Activated CD8-positive, alpha-beta T cell treated with anti-CD3 and anti-CD28 coated beads, Interleukin-2, amount 10 ng/mL, durations not matched to agents 7 days and 5 days (primary cell): ENCODE measurements around the gene PRG2. TPM values are rescaled to one million over a fixed set of nuclear protein-coding genes. Genes with fewer than 3 reads are reported as not detected.
"Not testable (repeated sequence)": the region's sequence is repeated elsewhere in the genome, so short reads cannot be mapped to it uniquely, and the experiment has no call there.

Experiments
- ATAC-seq: fragments of 150-1000 bp; cut with Tn5 transposase; one replicate; pipeline ENCODE4 v1.10.0; 2021; ENCODE audit warnings: moderate library complexity
- CTCF ChIA-PET: fragments of 350-600 bp; sonication (Branson Sonifier 250); formaldehyde crosslinking; loops from one replicate; lab custom pipeline; 2021; ENCODE audit warnings: antibody characterized with exemption; lab: Charles Lee
- POLR2A ChIA-PET: fragments of 350-600 bp; sonication (Branson Sonifier 250); formaldehyde crosslinking; loops from one replicate; lab custom pipeline; 2021; ENCODE audit warnings: antibody characterized with exemption; lab: Charles Lee
- DNase-seq: peaks from one replicate; pipeline ENCODE4 v3.0.0-alpha.2; 2020
- H3K27ac Mint-ChIP-seq: one replicate; pipeline ENCODE4 v1.8.0; 2021; ENCODE audit warnings: mild to moderate bottlenecking, mixed read lengths
- H3K27me3 Mint-ChIP-seq: one replicate; pipeline ENCODE4 v1.8.0; 2021; ENCODE audit warnings: low read depth, mixed read lengths
- H3K36me3 Mint-ChIP-seq: one replicate; pipeline ENCODE4 v1.8.0; 2021; ENCODE audit warnings: low read depth, mixed read lengths
- H3K4me1 Mint-ChIP-seq: one replicate; pipeline ENCODE4 v1.8.0; 2021; ENCODE audit warnings: low read depth, mixed read lengths
- H3K4me3 Mint-ChIP-seq: one replicate; pipeline ENCODE4 v1.8.0; 2021; ENCODE audit warnings: mild to moderate bottlenecking, mixed read lengths
- H3K9me3 Mint-ChIP-seq: one replicate; pipeline ENCODE4 v1.8.0; 2022; ENCODE audit warnings: mixed read lengths; ENCODE audit not compliant: insufficient read depth
- total RNA-seq, 2 experiments: library from RNA; stranded (reverse); gene quantifications; one replicate each; pipeline ENCODE4 v1.2.3, GENCODE V29; 2021

PRG2 gene
- total RNA-seq, 2 experiments from 2014 or later = 0.26 TPM; not detected in 1

DNA sequence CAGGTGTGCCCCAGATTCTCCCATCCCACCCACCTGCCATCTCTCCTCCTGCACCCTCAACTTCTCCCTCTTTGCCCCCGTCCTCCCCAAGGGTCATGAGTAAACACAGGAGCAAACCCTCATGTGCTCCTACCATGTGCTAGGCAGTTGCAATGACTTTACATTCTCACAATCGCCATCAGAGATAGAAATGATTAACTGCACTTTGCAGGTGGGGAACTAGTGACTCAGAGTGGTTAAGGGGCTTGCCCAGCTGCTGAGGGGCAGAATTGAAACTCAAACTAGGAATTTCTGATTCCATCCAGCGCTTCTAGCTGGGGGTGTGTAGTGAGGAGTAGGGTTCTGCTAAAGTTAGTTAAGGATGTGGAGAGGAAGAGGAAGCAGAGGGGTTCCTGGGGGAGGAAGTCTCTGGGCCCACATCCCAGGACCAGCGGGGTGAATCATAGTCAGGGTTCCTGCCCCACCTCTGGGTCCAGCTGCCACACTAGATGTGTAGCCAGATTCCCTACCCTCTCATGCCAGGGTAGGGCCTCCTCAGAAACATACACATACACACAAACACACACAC is 16.0 kb upstream of the PRG2 start:
- Mint-ChIP-seq H3K4me3 (no peak overlapping the region), H3K9me3 (no peaks in the 10 kb centered on the region), H3K4me1 (peaks cover 29% of the 10 kb centered on the region), H3K27me3 (no peaks in the 10 kb centered on the region), H3K27ac (peak overlapping the region; percentile 79), H3K36me3 (peaks cover 57% of the 10 kb centered on the region)
- ChIA-PET CTCF (interaction anchor here (1.1 to 1.4 kb wide), 3 partner anchors 20 to 87 kb away, joined by 3 to 4 read pairs (median 4); partner anchors contain the start of gene SLC43A3), POLR2A (interaction anchor here (1.0 to 1.3 kb wide), 3 partner anchors 12 to 24 kb away, joined by 3 to 5 read pairs (median 4); no protein-coding TSS in a partner anchor)
- DNase-seq (peak; percentile 34), ATAC-seq (peak; percentile 41)

DNA sequence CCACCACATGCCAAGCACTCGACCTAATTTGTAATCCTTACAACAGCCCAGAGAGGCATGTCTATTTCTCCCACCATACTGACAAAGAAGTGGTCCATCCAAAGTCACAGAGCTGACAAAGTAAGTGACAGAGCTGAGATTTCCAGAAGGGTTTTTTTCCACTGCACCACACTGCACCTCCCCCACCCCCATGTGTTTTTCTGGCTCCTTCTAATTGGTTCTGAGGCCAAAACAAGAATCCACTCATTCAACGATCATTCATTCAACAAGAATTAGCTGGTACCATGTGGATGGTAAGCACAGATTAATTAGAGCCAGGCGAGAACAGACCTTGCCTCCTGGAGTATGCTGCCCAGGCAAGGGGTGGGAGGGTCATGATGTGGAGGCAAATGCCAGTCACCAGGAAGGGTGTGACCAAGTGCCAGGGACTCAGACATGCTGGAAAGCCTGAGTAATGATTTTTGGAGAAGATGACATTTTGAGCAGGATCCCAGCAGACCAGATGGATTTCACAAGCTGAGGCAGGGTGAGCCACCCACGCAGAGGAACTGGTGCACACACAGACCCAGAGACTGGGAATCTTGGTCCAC is 14.9 kb upstream of the PRG2 start:
- H3K4me1 Mint-ChIP-seq = peaks cover 29% of the 10 kb centered on the region
- ChIA-PET CTCF (interaction anchor here (1.2 kb wide), 1 partner anchor 52 kb away, joined by 4 read pairs; no protein-coding TSS in a partner anchor), POLR2A (interaction anchor here (1.1 kb wide), 1 partner anchor 13 kb away, joined by 5 read pairs; no protein-coding TSS in a partner anchor)
- no peak for ATAC-seq
- no peak overlapping the region for H3K4me3 Mint-ChIP-seq
- no peak for DNase-seq
- no peaks in the 10 kb centered on the region for H3K27me3 Mint-ChIP-seq
- H3K9me3 Mint-ChIP-seq = no peaks in the 10 kb centered on the region
- H3K36me3 Mint-ChIP-seq = peaks cover 51% of the 10 kb centered on the region
- H3K27ac Mint-ChIP-seq = peak overlapping the region; percentile 31

DNA sequence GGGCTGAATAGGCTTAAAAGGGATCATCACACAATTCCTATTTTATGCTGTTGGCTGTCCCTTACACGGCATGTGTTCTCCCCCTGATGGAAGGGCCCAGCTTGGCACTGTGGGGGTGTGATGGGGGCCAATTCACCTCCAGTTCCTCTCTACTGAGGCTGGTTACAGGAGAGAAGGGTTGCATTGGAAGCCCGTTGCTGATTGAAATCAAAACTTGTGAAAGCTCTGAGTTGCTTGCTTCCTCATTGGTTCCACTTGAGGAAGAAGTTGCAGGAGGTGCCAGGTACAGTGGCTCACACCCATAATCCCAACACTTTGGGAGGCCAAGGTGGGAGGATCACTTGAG is 13.3 kb upstream of the PRG2 start:
- Mint-ChIP-seq H3K27me3 (no peaks in the 10 kb centered on the region), H3K4me1 (peaks cover 26% of the 10 kb centered on the region), H3K4me3 (no peak overlapping the region), H3K36me3 (peaks cover 37% of the 10 kb centered on the region), H3K27ac (no peak overlapping the region), H3K9me3 (no peaks in the 10 kb centered on the region)
- CTCF ChIA-PET = interaction anchor here (1.0 kb wide), 1 partner anchor 54 kb away, joined by 3 read pairs; no protein-coding TSS in a partner anchor
- DNase-seq = no peak
- ATAC-seq = no peak
- POLR2A ChIA-PET = no interaction called here

DNA sequence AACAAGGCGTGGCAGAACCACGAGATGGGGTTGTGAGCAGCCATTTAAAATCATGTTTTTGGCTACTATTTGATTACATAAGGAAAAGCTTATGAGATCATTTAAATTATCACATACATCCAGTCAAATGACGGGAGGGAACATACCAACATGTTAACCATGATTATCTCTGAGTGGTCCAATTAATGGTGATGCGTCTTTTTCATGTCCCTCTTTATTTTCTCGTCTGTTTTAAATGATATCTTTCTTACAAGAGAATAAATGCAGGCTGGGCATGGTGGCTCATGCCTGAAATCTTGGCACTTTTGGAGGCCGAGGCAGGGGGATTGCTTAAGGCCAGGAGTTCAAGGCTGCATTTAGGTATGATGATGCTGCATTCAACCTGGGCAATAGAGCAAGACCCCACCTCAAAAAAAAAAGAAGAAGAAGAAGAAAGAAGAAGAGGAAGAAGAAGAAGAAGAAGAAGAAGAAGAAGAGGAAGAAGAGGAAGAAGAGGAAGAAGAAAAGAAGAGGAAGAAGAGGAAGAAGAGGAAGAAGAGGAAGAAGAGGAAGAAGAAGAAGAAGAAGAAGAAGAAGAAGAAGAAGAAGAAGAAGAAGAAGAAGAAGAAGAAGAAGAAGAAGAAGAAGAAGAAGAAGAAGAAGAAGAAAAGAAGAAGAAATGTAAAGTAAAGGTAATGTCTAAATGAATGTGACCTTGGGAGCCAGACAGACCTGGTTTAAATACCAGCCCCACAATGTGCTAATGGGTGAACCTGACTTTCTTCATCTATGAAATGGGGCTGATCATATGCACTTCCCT is 12.8 kb upstream of the PRG2 start:
- H3K27ac Mint-ChIP-seq, DNase-seq, H3K9me3 Mint-ChIP-seq, H3K27me3 Mint-ChIP-seq, H3K4me3 Mint-ChIP-seq, ATAC-seq: not testable (repeated sequence)
- POLR2A ChIA-PET = interaction anchor here (1.0 kb wide), 1 partner anchor 15 kb away, joined by 3 read pairs; no protein-coding TSS in a partner anchor
- CTCF ChIA-PET = interaction anchor here (1.0 kb wide), 1 partner anchor 54 kb away, joined by 3 read pairs; no protein-coding TSS in a partner anchor
- peaks cover 25% of the 10 kb centered on the region for H3K4me1 Mint-ChIP-seq
- H3K36me3 Mint-ChIP-seq = peaks cover 33% of the 10 kb centered on the region

DNA sequence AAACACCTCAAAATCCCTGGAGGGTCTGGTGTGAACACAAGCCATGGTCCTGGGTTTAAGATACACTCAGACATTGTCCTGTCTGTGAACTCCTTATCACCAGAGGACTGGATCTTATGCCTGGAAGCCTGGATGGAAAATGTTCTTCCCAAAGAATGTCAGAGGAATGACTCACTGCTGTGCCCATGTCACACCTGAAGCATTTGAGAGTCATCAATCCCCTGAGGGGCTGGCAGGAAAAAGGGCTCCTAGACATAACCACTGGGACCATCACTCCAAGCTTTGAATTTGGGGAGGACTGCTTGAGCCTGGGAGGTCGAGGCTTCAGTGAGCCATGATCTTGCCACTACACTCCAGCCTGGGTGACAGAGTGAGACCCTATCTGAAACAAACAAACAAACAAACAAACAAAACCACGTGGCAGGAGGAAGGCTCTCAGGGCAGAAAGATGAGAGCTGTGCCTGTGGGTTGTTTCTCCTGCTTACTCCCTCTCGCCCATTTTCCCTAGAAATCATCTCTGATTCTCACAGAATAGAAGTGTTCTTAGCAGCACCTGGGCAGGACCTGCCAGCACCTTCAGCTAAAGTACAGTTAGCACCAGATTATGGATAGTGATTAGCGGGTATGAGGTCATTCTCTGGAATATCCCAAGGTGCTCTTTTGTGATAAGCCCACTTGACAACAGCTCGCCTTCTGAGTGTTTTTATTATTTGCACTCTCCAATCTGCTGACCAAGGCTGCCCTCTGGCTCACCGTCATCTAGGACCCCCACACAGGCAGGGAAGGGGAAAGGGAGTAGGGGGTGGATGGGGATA is 11.9 kb upstream of the PRG2 start:
- POLR2A ChIA-PET = interaction anchor here (1.0 kb wide), 1 partner anchor 15 kb away, joined by 3 read pairs; no protein-coding TSS in a partner anchor
- DNase-seq = no peak
- Mint-ChIP-seq H3K27me3 (no peaks in the 10 kb centered on the region), H3K9me3 (no peaks in the 10 kb centered on the region), H3K4me3 (no peak overlapping the region), H3K36me3 (peaks cover 25% of the 10 kb centered on the region), H3K27ac (no peak overlapping the region), H3K4me1 (peaks cover 17% of the 10 kb centered on the region)
- ATAC-seq = no peak
- CTCF ChIA-PET = no interaction called here

DNA sequence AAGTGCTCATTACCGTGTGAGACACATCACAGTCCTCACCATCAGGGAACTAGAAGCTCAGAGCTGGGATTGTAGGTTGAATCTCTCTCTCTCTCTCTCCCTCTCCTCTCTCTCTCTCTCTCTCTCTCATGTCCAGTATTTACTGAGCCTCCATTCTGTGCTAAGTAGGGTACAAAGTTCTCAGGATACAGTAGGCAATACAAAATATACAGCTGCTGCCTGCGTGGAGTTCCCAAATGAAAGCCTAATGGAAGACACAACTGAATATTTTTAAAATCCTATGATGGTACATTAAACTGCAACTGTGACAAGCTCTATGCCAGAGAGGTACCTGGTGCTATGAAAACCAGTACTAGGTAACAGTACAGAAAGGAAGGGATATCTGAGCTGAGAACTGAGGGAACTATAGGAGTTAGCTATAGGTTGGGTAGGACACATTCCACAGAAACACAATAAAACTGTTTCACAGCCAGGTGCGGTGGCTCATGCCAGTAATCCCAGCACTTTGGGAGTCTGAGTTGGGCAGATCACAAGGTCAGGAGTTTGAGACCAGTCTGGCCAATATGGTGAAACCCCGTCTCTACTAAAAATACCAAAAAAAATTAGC is 9.6 kb upstream of the PRG2 start:
- Mint-ChIP-seq H3K4me1 (no peaks in the 10 kb centered on the region), H3K36me3 (peaks cover 3% of the 10 kb centered on the region), H3K9me3 (no peaks in the 10 kb centered on the region), H3K27ac (no peak overlapping the region), H3K27me3 (no peaks in the 10 kb centered on the region), H3K4me3 (no peak overlapping the region)
- ChIA-PET CTCF (interaction anchor here (0.6 to 1.3 kb wide), 4 partner anchors 21 to 252 kb away, joined by 3 read pairs; no protein-coding TSS in a partner anchor), POLR2A (interaction anchor here (1.1 kb wide), 1 partner anchor 74 kb away, joined by 3 read pairs; no protein-coding TSS in a partner anchor)
- no peak for ATAC-seq
- DNase-seq = no peak

DNA sequence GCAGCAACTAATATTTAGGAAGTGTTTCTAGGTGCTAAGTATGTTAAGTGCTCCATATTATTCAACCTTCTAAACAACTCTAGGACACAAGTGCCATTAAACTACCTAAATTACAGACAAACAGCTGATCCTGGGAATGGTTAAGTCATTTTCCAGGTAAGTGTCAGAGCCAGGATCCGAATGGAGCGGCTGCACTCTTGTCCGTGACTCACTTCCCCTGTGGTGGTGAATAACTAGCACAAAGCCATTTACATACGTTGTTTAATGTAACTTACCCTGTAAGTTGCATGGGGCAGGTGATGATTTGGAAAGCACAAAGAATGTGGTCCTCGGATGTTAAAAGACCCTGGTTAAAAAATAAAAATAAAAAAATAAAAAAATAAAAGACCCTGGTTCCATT is 8.8 kb upstream of the PRG2 start:
- no peaks in the 10 kb centered on the region for H3K27me3 Mint-ChIP-seq
- no peak overlapping the region for H3K27ac Mint-ChIP-seq
- no peak overlapping the region for H3K4me3 Mint-ChIP-seq
- ATAC-seq (no peak), DNase-seq (no peak)
- H3K9me3 Mint-ChIP-seq = no peaks in the 10 kb centered on the region
- ChIA-PET POLR2A (interaction anchor here (1.1 kb wide), 1 partner anchor 74 kb away, joined by 3 read pairs; no protein-coding TSS in a partner anchor), CTCF (interaction anchor here (0.7 to 1.3 kb wide), 2 partner anchors 20 to 53 kb away, joined by 3 read pairs; no protein-coding TSS in a partner anchor)
- no peaks in the 10 kb centered on the region for H3K36me3 Mint-ChIP-seq
- H3K4me1 Mint-ChIP-seq = no peaks in the 10 kb centered on the region

DNA sequence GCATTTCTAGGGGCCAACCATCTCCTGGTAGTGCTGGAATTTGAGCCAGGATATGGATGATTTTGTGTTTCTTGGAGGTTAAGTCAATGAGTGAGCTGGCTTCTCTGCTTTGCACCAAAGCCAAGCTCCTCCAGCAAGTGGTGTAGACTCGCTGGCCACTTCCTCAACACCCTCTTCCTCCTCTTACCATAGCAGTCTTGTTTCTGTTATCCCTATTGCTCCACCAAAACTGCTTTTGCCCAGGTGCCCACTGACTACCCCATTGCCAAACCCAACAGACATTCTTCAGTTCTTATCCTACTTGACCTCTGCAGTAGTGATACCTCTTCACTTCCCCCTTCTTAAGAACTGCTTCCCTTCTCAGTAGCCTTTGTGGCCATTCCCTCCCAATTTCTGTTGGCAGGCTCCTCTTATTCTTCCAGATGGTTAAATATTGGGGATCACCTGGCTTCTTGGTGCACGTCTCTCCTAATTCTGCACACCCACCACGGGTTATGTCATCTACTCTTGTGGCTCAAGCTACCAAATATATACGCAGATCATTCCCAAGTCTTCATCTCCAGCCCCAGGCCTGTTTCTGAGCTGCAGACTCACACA is 7.0 kb upstream of the PRG2 start:
- Mint-ChIP-seq H3K36me3 (no peaks in the 10 kb centered on the region), H3K27me3 (no peaks in the 10 kb centered on the region), H3K9me3 (no peaks in the 10 kb centered on the region), H3K27ac (no peak overlapping the region), H3K4me3 (no peak overlapping the region), H3K4me1 (no peaks in the 10 kb centered on the region)
- DNase-seq (no peak), ATAC-seq (no peak)
- ChIA-PET POLR2A (no interaction called here), CTCF (no interaction called here)

DNA sequence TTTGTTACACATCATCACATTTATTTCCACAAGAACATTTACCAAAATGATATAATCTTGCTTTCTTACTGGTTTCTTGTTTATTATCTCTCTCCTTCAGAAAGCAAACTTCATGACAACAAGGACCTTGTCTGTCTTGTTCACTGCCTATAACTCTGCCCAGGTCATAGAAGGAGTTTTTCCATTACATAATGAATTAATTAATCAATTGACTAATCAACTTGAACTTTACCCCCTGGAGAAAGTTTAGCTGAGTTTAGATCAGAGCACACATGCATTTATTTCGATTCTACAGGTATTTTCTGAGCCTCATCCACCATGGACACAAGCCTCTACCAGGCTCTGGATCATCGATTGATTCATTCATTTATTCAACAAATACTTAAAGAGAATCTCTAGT is 6.3 kb upstream of the PRG2 start:
- no peak for ATAC-seq
- Mint-ChIP-seq H3K9me3 (no peaks in the 10 kb centered on the region), H3K4me1 (no peaks in the 10 kb centered on the region), H3K27me3 (no peaks in the 10 kb centered on the region), H3K4me3 (no peak overlapping the region), H3K36me3 (no peaks in the 10 kb centered on the region), H3K27ac (no peak overlapping the region)
- DNase-seq = no peak
- ChIA-PET POLR2A (no interaction called here), CTCF (no interaction called here)

DNA sequence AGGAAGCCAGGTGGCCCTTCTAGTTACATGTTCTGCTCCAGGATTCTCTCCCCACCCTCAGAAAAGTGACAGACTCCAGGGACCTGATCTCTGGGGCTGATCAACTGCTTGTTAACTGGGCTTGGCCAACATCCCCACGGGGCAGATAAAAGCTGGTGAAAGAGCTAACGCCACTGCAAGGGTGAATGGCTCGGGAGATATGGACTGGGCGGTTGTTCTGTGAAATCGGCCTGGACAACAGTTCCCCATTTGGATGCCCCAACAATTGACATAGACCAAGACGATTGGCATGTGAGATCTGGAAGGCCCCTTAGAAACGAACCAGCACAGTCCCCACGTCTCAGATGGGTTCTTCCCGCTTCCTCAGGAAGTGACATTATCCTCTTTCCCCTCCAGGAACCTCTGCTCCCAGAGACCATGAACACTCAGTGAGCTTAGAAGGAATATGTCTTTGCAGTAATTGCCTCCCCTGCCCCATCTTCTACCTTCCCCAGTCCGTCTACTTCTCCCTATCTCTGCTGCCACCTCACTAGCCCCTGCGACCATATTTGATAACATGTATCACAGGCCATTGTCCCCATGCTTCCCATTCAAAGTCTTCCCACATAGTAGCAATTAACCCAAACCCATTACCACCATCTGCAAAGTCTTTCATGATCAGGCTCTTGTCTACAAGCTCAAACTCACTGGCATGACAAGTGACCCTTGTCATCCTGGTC is 5.6 kb upstream of the PRG2 start:
- no peak for DNase-seq
- ChIA-PET POLR2A (no interaction called here), CTCF (interaction anchor here (1.0 to 1.3 kb wide), 2 partner anchors 12 to 62 kb away, joined by 4 read pairs; no protein-coding TSS in a partner anchor)
- Mint-ChIP-seq H3K4me3 (no peak overlapping the region), H3K27ac (no peak overlapping the region), H3K4me1 (no peaks in the 10 kb centered on the region), H3K27me3 (no peaks in the 10 kb centered on the region), H3K36me3 (no peaks in the 10 kb centered on the region), H3K9me3 (no peaks in the 10 kb centered on the region)
- no peak for ATAC-seq
